CD4-positive, alpha-beta T cell (primary cell): ENCODE measurements around the gene HS3ST4. TPM values are rescaled to one million over a fixed set of nuclear protein-coding genes. Genes with fewer than 3 reads are reported as not detected.

Experiments used
- ATAC-seq: fragments of 200-7000 bp; cut with Tn5 transposase; one replicate; pipeline ENCODE4 v1.10.0; 2022; ENCODE audit warnings: mild to moderate bottlenecking; ENCODE audit not compliant: poor library complexity
- CTCF ChIA-PET: fragments of 350-600 bp; sonication (Branson Sonifier 250); formaldehyde crosslinking; loops from one replicate; lab custom pipeline; 2021; ENCODE audit warnings: antibody characterized with exemption, inconsistent platforms; lab: Charles Lee
- POLR2A ChIA-PET: fragments of 350-600 bp; sonication (Branson Sonifier 250); formaldehyde crosslinking; loops from one replicate; lab custom pipeline; 2021; ENCODE audit warnings: antibody characterized with exemption, inconsistent platforms; lab: Charles Lee
- DNase-seq, 14 experiments: peaks; one replicate each; pipeline ENCODE4 v3.0.0-alpha.2; 2013 to 2020; ENCODE audit warnings: mixed read lengths in 2 of 14
- H3K27ac ChIP-seq, 2 donors: one replicate each; pipeline versions ENCODE4 v1.5.1 to v1.7.0; 2013; ENCODE audit warnings: low read length in 2 of 2, low read depth in 1 of 2, mild to moderate bottlenecking in 1 of 2
- H3K27me3 ChIP-seq, 2 experiments: 1 replicate in 1 of 2; 2 replicates in 1 of 2; pipeline versions ENCODE4 v1.6.1 to v1.7.0; 2013; ENCODE audit warnings: low read length in 2 of 2, control low read depth in 1 of 2, mild to moderate bottlenecking in 1 of 2, moderate library complexity in 1 of 2; ENCODE audit not compliant: insufficient read depth in 2 of 2, control insufficient read depth in 1 of 2
- H3K36me3 ChIP-seq: one replicate; pipeline ENCODE4 v1.6.1; 2013; ENCODE audit warnings: low read length, control low read depth; ENCODE audit not compliant: insufficient read depth
- H3K4me1 ChIP-seq: one replicate; pipeline ENCODE4 v1.6.1; 2013; ENCODE audit warnings: low read length, control low read depth; ENCODE audit not compliant: insufficient read depth
- H3K4me3 ChIP-seq: one replicate; pipeline ENCODE4 v1.5.1; 2013; ENCODE audit warnings: mild to moderate bottlenecking, low read length, moderate library complexity
- H3K9me3 ChIP-seq, 2 experiments: 1 replicate in 1 of 2; 2 replicates in 1 of 2; pipeline versions ENCODE4 v1.6.1 to v1.7.0; 2013; ENCODE audit warnings: low read length in 2 of 2, mild to moderate bottlenecking in 2 of 2, control low read depth in 1 of 2, moderate library complexity in 1 of 2; ENCODE audit not compliant: control insufficient read depth in 1 of 2, insufficient read depth in 1 of 2
- H3K27ac Mint-ChIP-seq: one replicate; pipeline ENCODE4 v1.8.0; 2020; ENCODE audit warnings: mixed read lengths
- H3K27me3 Mint-ChIP-seq: one replicate; pipeline ENCODE4 v1.8.0; 2021; ENCODE audit warnings: mixed read lengths
- H3K36me3 Mint-ChIP-seq: one replicate; pipeline ENCODE4 v1.8.0; 2021; ENCODE audit warnings: low read depth, mixed read lengths
- H3K4me1 Mint-ChIP-seq: one replicate; pipeline ENCODE4 v1.8.0; 2021; ENCODE audit warnings: low read depth, mixed read lengths
- H3K4me3 Mint-ChIP-seq: one replicate; pipeline ENCODE4 v1.8.0; 2020; ENCODE audit warnings: mild to moderate bottlenecking, mixed read lengths
- H3K9me3 Mint-ChIP-seq: one replicate; pipeline ENCODE4 v1.8.0; 2020; ENCODE audit warnings: mixed read lengths
- intact Hi-C, 2 experiments: fragments of 100-400 bp; cut with DNase I in 1 of 2; cut with micrococcal nuclease in 1 of 2; formaldehyde crosslinking; loops; one replicate each; pipeline versions ENCODE4 v1.15.1 to v1.9.0; 2023 to 2025; cut with DNase I, micrococcal nuclease
- total RNA-seq, 174 experiments: library from RNA in 2 of 174; stranded (reverse) in 2 of 174; gene quantifications; one replicate each; pipeline ENCODE4 v1.2.3 and lab custom pipeline; 2021 to 2026
- TF ChIP-seq, protein P1 (sequence below): fragments of 200-600 bp; IDR thresholded peaks from one replicate; pipeline ENCODE4 v1.8.0; 2022; ENCODE audit warnings: antibody characterized with exemption, mild to moderate bottlenecking

HS3ST4 gene
- total RNA-seq, 2 experiments from 2014 or later = not detected

DNA sequence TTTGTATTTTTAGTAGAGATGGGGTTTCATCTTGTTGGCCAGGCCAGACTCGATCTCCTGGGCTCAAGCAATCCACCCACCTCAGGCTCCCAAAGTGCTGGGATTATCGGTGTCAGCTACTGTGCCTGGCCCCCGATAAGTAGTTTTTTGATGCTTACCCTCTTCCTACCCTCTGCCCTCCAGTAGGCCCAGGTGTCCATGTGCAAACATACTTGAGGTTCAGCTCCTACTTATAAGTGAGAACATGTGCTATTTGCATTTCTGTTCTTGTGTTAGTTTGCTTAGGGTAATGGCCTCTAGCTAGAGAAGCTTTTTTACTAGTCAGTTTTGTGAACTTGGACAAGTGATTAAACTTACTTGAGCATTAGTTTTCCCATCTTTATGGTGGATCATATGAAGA lies 136.8 kb downstream of the HS3ST4 start:
- no peak overlapping the region for H3K4me3 Mint-ChIP-seq
- H3K27ac Mint-ChIP-seq = no peak overlapping the region
- peaks cover 49% of the 10 kb centered on the region for H3K27me3 Mint-ChIP-seq
- peaks cover 0 to 4% of the 10 kb centered on the region in 2 experiments for H3K27me3 ChIP-seq
- H3K9me3 ChIP-seq = no peaks in the 10 kb centered on the region
- H3K4me3 ChIP-seq = no peak overlapping the region
- H3K4me1 Mint-ChIP-seq = no peaks in the 10 kb centered on the region
- intact Hi-C loops = no loop called here
- H3K36me3 Mint-ChIP-seq = no peaks in the 10 kb centered on the region
- no peaks in the 10 kb centered on the region for H3K4me1 ChIP-seq
- TF ChIP-seq, protein P1, sequence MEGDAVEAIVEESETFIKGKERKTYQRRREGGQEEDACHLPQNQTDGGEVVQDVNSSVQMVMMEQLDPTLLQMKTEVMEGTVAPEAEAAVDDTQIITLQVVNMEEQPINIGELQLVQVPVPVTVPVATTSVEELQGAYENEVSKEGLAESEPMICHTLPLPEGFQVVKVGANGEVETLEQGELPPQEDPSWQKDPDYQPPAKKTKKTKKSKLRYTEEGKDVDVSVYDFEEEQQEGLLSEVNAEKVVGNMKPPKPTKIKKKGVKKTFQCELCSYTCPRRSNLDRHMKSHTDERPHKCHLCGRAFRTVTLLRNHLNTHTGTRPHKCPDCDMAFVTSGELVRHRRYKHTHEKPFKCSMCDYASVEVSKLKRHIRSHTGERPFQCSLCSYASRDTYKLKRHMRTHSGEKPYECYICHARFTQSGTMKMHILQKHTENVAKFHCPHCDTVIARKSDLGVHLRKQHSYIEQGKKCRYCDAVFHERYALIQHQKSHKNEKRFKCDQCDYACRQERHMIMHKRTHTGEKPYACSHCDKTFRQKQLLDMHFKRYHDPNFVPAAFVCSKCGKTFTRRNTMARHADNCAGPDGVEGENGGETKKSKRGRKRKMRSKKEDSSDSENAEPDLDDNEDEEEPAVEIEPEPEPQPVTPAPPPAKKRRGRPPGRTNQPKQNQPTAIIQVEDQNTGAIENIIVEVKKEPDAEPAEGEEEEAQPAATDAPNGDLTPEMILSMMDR = no peak
- CTCF ChIA-PET = no interaction called here
- no peaks in the 10 kb centered on the region for H3K36me3 ChIP-seq
- DNase-seq (no peak), ATAC-seq (no peak)
- POLR2A ChIA-PET = no interaction called here
- no peaks in the 10 kb centered on the region for H3K9me3 Mint-ChIP-seq
- no peak overlapping the region for H3K27ac ChIP-seq

DNA sequence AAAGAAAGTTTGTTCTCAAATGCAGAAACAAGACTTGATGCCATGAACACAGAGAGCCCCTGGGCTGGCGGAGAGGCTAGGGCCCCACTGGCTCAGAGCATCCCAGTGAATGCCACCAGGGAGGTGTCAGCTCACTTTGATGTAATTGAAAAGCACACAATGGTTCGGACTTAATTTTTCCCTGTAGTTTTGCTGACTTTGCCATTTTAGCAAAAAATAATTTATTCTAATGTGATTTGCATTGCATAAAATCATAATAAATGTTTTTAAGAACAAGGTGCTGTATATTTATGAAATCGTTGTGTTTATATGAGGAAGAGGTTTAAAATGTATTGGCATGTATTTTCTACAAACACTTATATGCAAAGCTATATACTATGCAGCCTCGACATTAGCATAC lies 140.5 kb downstream of the HS3ST4 start:
- Histone ChIP-seq H3K9me3 (no peaks in the 10 kb centered on the region), H3K4me1 (no peaks in the 10 kb centered on the region), H3K36me3 (no peaks in the 10 kb centered on the region), H3K4me3 (no peak overlapping the region), H3K27me3 (peaks cover 0 to 10% of the 10 kb centered on the region in 2 experiments), H3K27ac (no peak overlapping the region)
- intact Hi-C loops = loop anchor here in 1 of 2 experiments (10.0 kb wide), 1 partner anchor 597 kb away; no protein-coding TSS in a partner anchor
- POLR2A ChIA-PET = no interaction called here
- no peak overlapping the region for H3K27ac Mint-ChIP-seq
- peaks cover 45% of the 10 kb centered on the region for H3K27me3 Mint-ChIP-seq
- no peaks in the 10 kb centered on the region for H3K4me1 Mint-ChIP-seq
- DNase-seq = no peak
- no peaks in the 10 kb centered on the region for H3K9me3 Mint-ChIP-seq
- H3K36me3 Mint-ChIP-seq = no peaks in the 10 kb centered on the region
- no peak for ATAC-seq
- TF ChIP-seq, protein P1 = no peak
- H3K4me3 Mint-ChIP-seq = no peak overlapping the region
- CTCF ChIA-PET = no interaction called here

DNA sequence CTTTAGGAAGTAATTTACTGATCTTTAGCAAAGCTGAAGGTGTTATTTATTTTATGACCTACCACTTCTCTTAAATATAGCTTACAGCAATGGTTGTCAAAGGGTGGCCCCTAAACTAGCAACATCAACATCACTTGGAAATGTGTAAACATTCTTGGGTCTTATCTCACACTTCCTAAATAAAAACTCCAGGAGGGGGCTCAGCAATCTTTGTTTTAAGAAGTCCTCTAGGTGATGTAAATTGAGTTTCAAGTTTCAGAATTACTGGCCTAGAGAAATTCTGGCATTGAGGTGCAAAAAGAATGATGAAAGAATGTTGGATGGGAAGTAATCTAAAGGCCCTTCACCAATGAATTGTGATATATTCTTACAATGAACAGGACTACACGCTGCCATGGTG lies 142.3 kb downstream of the HS3ST4 start:
- Mint-ChIP-seq H3K4me1 (no peaks in the 10 kb centered on the region), H3K36me3 (no peaks in the 10 kb centered on the region), H3K9me3 (no peaks in the 10 kb centered on the region), H3K27ac (no peak overlapping the region), H3K27me3 (peaks cover 51% of the 10 kb centered on the region), H3K4me3 (no peak overlapping the region)
- TF ChIP-seq, protein P1 = no peak
- ATAC-seq (no peak), DNase-seq (no peak)
- H3K36me3 ChIP-seq = no peaks in the 10 kb centered on the region
- CTCF ChIA-PET = no interaction called here
- H3K4me1 ChIP-seq = peaks cover 5% of the 10 kb centered on the region
- H3K9me3 ChIP-seq = no peaks in the 10 kb centered on the region
- intact Hi-C loops = loop anchor here in 1 of 2 experiments (10.0 kb wide), 1 partner anchor 599 kb away; no protein-coding TSS in a partner anchor
- peaks cover 0 to 11% of the 10 kb centered on the region in 2 experiments for H3K27me3 ChIP-seq
- H3K4me3 ChIP-seq = no peak overlapping the region
- POLR2A ChIA-PET = no interaction called here
- no peak overlapping the region for H3K27ac ChIP-seq
